ENCODE measurements around the gene NFATC1. TPM values are rescaled to one million over a fixed set of nuclear protein-coding genes. Genes with fewer than 3 reads are reported as not detected.

The NFATC1 gene
- total RNA-seq, 5 donors from 2014 or later (not counting 1 experiment from before 2014, with no cell fraction given): 58.1 to 108 (median 66.0) TPM

DNA sequence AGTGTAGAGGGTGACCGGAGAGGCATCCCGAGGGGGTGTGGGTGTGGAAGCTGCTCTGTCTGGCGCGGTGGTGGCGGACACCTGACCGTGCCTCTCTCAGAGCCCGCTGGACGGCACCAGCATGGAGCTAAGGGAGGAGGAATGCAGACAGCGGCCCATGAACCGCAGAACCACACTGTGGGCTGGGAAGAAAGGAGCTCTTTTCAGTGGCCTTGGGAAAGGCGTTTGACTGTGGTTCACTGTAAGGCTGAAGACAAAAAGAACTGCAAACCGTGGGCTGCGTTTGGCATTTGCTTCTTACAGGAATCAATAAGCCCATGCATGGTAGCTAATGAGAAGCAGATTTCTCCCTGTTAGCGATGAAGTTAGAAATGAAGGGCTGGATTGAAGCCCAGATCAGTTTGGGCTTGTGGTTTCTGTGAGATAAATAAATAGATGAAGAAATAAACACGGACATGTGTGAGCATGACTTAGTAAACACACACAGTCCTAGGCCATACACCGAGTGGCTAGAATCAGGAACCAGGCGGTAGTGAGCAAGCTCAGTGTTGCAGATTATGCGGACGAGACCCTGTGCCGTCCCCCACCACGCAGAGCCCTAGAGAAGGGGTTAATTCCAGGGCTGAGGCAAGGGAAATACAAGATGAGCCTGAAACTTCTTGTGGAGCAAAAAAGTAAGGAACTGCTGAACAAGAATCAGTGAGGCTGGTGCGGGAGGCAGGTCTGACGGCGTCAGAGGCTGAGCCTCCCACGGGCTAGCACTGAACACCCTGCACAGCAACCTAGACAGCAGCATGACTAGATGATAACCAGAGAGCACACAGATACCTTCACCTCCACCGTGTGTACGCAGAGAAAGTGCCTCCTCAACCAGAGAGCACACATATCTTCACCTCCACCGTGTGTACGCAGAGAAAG lies 29.3 kb upstream of the NFATC1 start:
- 96% methylated on average over 21 of the region's 29 CpGs for WGBS (ENCODE audit: insufficient coverage)
- Histone ChIP-seq H3K27ac (ENCODE audit: low read length) (no peak overlapping the region), H3K4me3 (ENCODE audit: control insufficient read depth in 1 of 2, extremely low read depth in 1 of 2, low read length in 1 of 2) (no peak overlapping the region), H3K4me1 (ENCODE audit: control insufficient read depth in 1 of 2, extremely low read depth in 1 of 2, insufficient read depth in 2 of 2, low read length in 2 of 2) (peaks cover 4 to 21% of the 10 kb centered on the region in 2 experiments), H3K27me3 (replicated peaks in 1 of 2; ENCODE audit: control insufficient read depth in 2 of 2, extremely low read depth in 1 of 2, insufficient read depth in 2 of 2, low read length in 1 of 2) (no peaks in the 10 kb centered on the region), H3K9me3 (no peaks in the 10 kb centered on the region), H3K36me3 (ENCODE audit: control insufficient read depth in 2 of 2, extremely low read depth in 1 of 2, insufficient read depth in 1 of 2, low read length in 1 of 2) (peaks cover 7 to 17% of the 10 kb centered on the region in 2 donors)
- Mint-ChIP-seq H3K27me3 (no peaks in the 10 kb centered on the region), H3K27ac (no peak overlapping the region), H3K9me3 (no peaks in the 10 kb centered on the region), H3K4me1 (peaks cover 28 to 38% (median 33%) of the 10 kb centered on the region in 3 donors), H3K4me3 (no peak overlapping the region), H3K36me3 (peaks cover 39% of the 10 kb centered on the region)
- CTCF ChIA-PET: interaction anchor here in 1 of 2 donors (0.5 kb wide), 1 partner anchor 70 kb away, joined by 4 read pairs; no protein-coding TSS in a partner anchor
- DNase-seq: no peak
- ATAC-seq (replicated peaks in 1 of 4): no peak
- POLR2A ChIA-PET: no interaction called here

- H3K4me1 Mint-ChIP-seq: peaks cover 32 to 44% (median 38%) of the 10 kb centered on the region in 3 donors
- 92% methylated on average over 4 of the region's 8 CpGs for WGBS (ENCODE audit: insufficient coverage)
- CTCF ChIA-PET: no interaction called here
- H3K27me3 ChIP-seq (replicated peaks in 1 of 2; ENCODE audit: control insufficient read depth in 2 of 2, extremely low read depth in 1 of 2, insufficient read depth in 2 of 2, low read length in 1 of 2): no peaks in the 10 kb centered on the region
- H3K4me3 ChIP-seq (ENCODE audit: control insufficient read depth in 1 of 2, extremely low read depth in 1 of 2, low read length in 1 of 2): no peak overlapping the region
- H3K4me3 Mint-ChIP-seq: no peak overlapping the region
- H3K36me3 ChIP-seq (ENCODE audit: control insufficient read depth in 2 of 2, extremely low read depth in 1 of 2, insufficient read depth in 1 of 2, low read length in 1 of 2): peaks cover 7 to 9% of the 10 kb centered on the region in 2 donors
- H3K4me1 ChIP-seq (ENCODE audit: control insufficient read depth in 1 of 2, extremely low read depth in 1 of 2, insufficient read depth in 2 of 2, low read length in 2 of 2): peaks cover 5 to 25% of the 10 kb centered on the region in 2 experiments
- ATAC-seq (replicated peaks in 1 of 4): no peak
- peak overlapping the region in 1 of 2 donors; percentile 41 for H3K27ac Mint-ChIP-seq
- H3K36me3 Mint-ChIP-seq: peaks cover 33% of the 10 kb centered on the region
- no peaks in the 10 kb centered on the region for H3K9me3 ChIP-seq
- DNase-seq: no peak
- no peaks in the 10 kb centered on the region for H3K9me3 Mint-ChIP-seq
- no peaks in the 10 kb centered on the region for H3K27me3 Mint-ChIP-seq
- no peak overlapping the region for H3K27ac ChIP-seq (ENCODE audit: low read length)
- POLR2A ChIA-PET: interaction anchor here in 1 of 2 donors (0.5 kb wide), 1 partner anchor 11 kb away, joined by 3 read pairs; no protein-coding TSS in a partner anchor
These were observed 28.2 kb upstream of the NFATC1 start for GRCh38 chr18:79367480-79367879.

GRCh38 chr18:79367989-79368388 lies 27.7 kb upstream of the NFATC1 start:
- Mint-ChIP-seq H3K4me1 (peaks cover 32 to 44% (median 38%) of the 10 kb centered on the region in 3 donors), H3K36me3 (peaks cover 33% of the 10 kb centered on the region), H3K9me3 (no peaks in the 10 kb centered on the region), H3K4me3 (no peak overlapping the region), H3K27ac (no peak overlapping the region), H3K27me3 (no peaks in the 10 kb centered on the region)
- 91% methylated on average over 18 of the region's 18 CpGs for WGBS (ENCODE audit: insufficient coverage)
- Histone ChIP-seq H3K27ac (ENCODE audit: low read length) (no peak overlapping the region), H3K4me3 (ENCODE audit: control insufficient read depth in 1 of 2, extremely low read depth in 1 of 2, low read length in 1 of 2) (no peak overlapping the region), H3K4me1 (ENCODE audit: control insufficient read depth in 1 of 2, extremely low read depth in 1 of 2, insufficient read depth in 2 of 2, low read length in 2 of 2) (peaks cover 5 to 25% of the 10 kb centered on the region in 2 experiments), H3K36me3 (ENCODE audit: control insufficient read depth in 2 of 2, extremely low read depth in 1 of 2, insufficient read depth in 1 of 2, low read length in 1 of 2) (peaks cover 7 to 10% of the 10 kb centered on the region in 2 donors), H3K9me3 (no peaks in the 10 kb centered on the region), H3K27me3 (replicated peaks in 1 of 2; ENCODE audit: control insufficient read depth in 2 of 2, extremely low read depth in 1 of 2, insufficient read depth in 2 of 2, low read length in 1 of 2) (no peaks in the 10 kb centered on the region)
- ChIA-PET CTCF (no interaction called here), POLR2A (interaction anchor here in 1 of 2 donors (0.5 kb wide), 1 partner anchor 12 kb away, joined by 3 read pairs; no protein-coding TSS in a partner anchor)
- ATAC-seq (replicated peaks in 1 of 4) (no peak), DNase-seq (no peak)

GRCh38 chr18:79368681-79369080 lies 27.0 kb upstream of the NFATC1 start:
- no peak overlapping the region for H3K27ac ChIP-seq (ENCODE audit: low read length)
- H3K9me3 Mint-ChIP-seq: no peaks in the 10 kb centered on the region
- DNase-seq (peak in 11 of 35 experiments; percentile 15 to 44 (median 26)), ATAC-seq (replicated peaks in 1 of 4) (peak; percentile 81 to 89 (median 86))
- peaks cover 5 to 25% of the 10 kb centered on the region in 2 experiments for H3K4me1 ChIP-seq (ENCODE audit: control insufficient read depth in 1 of 2, extremely low read depth in 1 of 2, insufficient read depth in 2 of 2, low read length in 2 of 2)
- H3K36me3 ChIP-seq (ENCODE audit: control insufficient read depth in 2 of 2, extremely low read depth in 1 of 2, insufficient read depth in 1 of 2, low read length in 1 of 2): peaks cover 7 to 10% of the 10 kb centered on the region in 2 donors
- peaks cover 32 to 44% (median 38%) of the 10 kb centered on the region in 3 donors for H3K4me1 Mint-ChIP-seq
- H3K4me3 ChIP-seq (ENCODE audit: control insufficient read depth in 1 of 2, extremely low read depth in 1 of 2, low read length in 1 of 2): peak overlapping the region in 1 of 2 donors; percentile 7
- ChIA-PET CTCF (interaction anchor here in 1 of 2 donors (0.7 kb wide), 1 partner anchor 414 kb away, joined by 3 read pairs; no protein-coding TSS in a partner anchor), POLR2A (no interaction called here)
- no peaks in the 10 kb centered on the region for H3K27me3 Mint-ChIP-seq
- 18% methylated on average over 7 of the region's 15 CpGs for WGBS (ENCODE audit: insufficient coverage)
- H3K27me3 ChIP-seq (replicated peaks in 1 of 2; ENCODE audit: control insufficient read depth in 2 of 2, extremely low read depth in 1 of 2, insufficient read depth in 2 of 2, low read length in 1 of 2): no peaks in the 10 kb centered on the region
- H3K27ac Mint-ChIP-seq: peak overlapping the region; percentile 51 to 76
- no peaks in the 10 kb centered on the region for H3K9me3 ChIP-seq
- peak overlapping the region in 1 of 3 donors; percentile 33 for H3K4me3 Mint-ChIP-seq
- H3K36me3 Mint-ChIP-seq: peaks cover 27% of the 10 kb centered on the region

DNA sequence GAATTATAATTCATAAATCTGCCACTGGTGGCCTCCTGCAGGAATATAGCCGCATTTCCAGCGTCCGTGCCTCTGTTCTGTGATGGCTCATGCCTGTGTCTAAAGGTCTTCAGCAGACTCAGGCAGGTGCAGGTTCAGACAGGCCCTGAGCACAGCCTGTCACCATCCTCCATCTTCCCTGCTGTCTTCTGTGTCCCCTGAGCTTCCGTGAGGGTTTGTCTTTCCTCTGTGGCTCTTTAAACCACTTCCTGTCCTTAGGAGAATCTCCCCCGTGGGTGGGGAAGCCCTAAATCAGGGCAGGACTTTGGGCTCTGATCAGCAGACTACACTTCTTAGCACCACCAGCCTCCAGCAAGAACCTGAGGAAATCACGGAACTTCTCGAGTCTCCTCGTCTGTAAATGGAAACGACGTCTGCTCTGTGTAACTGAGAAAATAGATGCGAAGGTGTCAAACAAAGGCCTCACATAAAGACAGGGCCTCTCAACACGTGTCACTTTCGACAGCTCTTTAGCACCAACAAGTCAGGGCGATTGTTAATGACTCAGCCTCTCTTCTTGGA lies 24.1 kb upstream of the NFATC1 start:
- H3K36me3 ChIP-seq (ENCODE audit: control insufficient read depth in 2 of 2, extremely low read depth in 1 of 2, insufficient read depth in 1 of 2, low read length in 1 of 2): peaks cover 7 to 14% of the 10 kb centered on the region in 2 donors
- ATAC-seq (replicated peaks in 1 of 4) (peak; percentile 22 to 69 (median 46)), DNase-seq (peak in 1 of 35 experiments; percentile 24)
- Mint-ChIP-seq H3K4me1 (peaks cover 32 to 38% (median 36%) of the 10 kb centered on the region in 3 donors), H3K9me3 (no peaks in the 10 kb centered on the region), H3K36me3 (peaks cover 21% of the 10 kb centered on the region), H3K4me3 (peak overlapping the region in 1 of 3 donors; percentile 31), H3K27ac (peak overlapping the region; percentile 79 to 87), H3K27me3 (no peaks in the 10 kb centered on the region)
- no peaks in the 10 kb centered on the region for H3K27me3 ChIP-seq (replicated peaks in 1 of 2; ENCODE audit: control insufficient read depth in 2 of 2, extremely low read depth in 1 of 2, insufficient read depth in 2 of 2, low read length in 1 of 2)
- no peak overlapping the region for H3K4me3 ChIP-seq (ENCODE audit: control insufficient read depth in 1 of 2, extremely low read depth in 1 of 2, low read length in 1 of 2)
- no peaks in the 10 kb centered on the region for H3K9me3 ChIP-seq
- WGBS (ENCODE audit: insufficient coverage): 63% methylated on average over 9 of the region's 14 CpGs
- H3K27ac ChIP-seq (ENCODE audit: low read length): no peak overlapping the region
- ChIA-PET CTCF (no interaction called here), POLR2A (no interaction called here)
- H3K4me1 ChIP-seq (ENCODE audit: control insufficient read depth in 1 of 2, extremely low read depth in 1 of 2, insufficient read depth in 2 of 2, low read length in 2 of 2): peaks cover 5 to 25% of the 10 kb centered on the region in 2 experiments

DNA sequence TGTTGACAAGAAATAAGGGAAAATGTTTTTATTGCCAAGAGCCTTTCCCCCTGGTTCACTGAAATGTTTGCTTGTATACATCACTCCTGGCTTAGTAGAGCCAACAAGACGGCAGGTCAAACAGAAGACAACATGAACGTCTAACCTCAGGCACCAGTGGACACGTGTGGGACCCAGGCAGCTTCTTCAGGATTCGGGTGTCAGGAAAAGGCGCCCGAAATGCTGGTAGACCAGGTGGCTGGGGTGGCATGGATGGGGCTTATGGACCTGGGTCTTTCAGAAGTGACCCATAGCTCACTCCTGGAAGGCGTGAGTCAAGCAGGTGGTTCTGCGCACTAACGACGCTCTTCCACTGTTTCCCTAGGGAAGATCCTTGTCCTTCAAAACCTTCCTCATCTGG lies 23.3 kb upstream of the NFATC1 start:
- H3K27me3 Mint-ChIP-seq: no peaks in the 10 kb centered on the region
- no peak for DNase-seq
- 100% methylated on average over 3 of the region's 10 CpGs for WGBS (ENCODE audit: insufficient coverage)
- ChIA-PET POLR2A (no interaction called here), CTCF (interaction anchor here in 1 of 2 donors (0.7 kb wide), 1 partner anchor 266 kb away, joined by 4 read pairs; no protein-coding TSS in a partner anchor)
- peaks cover 5 to 22% of the 10 kb centered on the region in 2 donors for H3K36me3 ChIP-seq (ENCODE audit: control insufficient read depth in 2 of 2, extremely low read depth in 1 of 2, insufficient read depth in 1 of 2, low read length in 1 of 2)
- ATAC-seq (replicated peaks in 1 of 4): no peak
- H3K27ac ChIP-seq (ENCODE audit: low read length): no peak overlapping the region
- peaks cover 31 to 37% (median 34%) of the 10 kb centered on the region in 3 donors for H3K4me1 Mint-ChIP-seq
- H3K4me3 ChIP-seq (ENCODE audit: control insufficient read depth in 1 of 2, extremely low read depth in 1 of 2, low read length in 1 of 2): no peak overlapping the region
- H3K4me1 ChIP-seq (ENCODE audit: control insufficient read depth in 1 of 2, extremely low read depth in 1 of 2, insufficient read depth in 2 of 2, low read length in 2 of 2): peaks cover 5 to 25% of the 10 kb centered on the region in 2 experiments
- H3K9me3 ChIP-seq: no peaks in the 10 kb centered on the region
- H3K27ac Mint-ChIP-seq: no peak overlapping the region
- no peaks in the 10 kb centered on the region for H3K27me3 ChIP-seq (replicated peaks in 1 of 2; ENCODE audit: control insufficient read depth in 2 of 2, extremely low read depth in 1 of 2, insufficient read depth in 2 of 2, low read length in 1 of 2)
- no peaks in the 10 kb centered on the region for H3K9me3 Mint-ChIP-seq
- H3K36me3 Mint-ChIP-seq: peaks cover 20% of the 10 kb centered on the region
- H3K4me3 Mint-ChIP-seq: no peak overlapping the region
